H7 (cell line): ENCODE results near the gene CETN2. TPM values are rescaled to one million over a fixed set of nuclear protein-coding genes. Genes with fewer than 3 reads are reported as not detected.
A peak's percentile ranks its signal among the peaks of the same experiment; 100 is the strongest.

Experiments
- DNase-seq: peaks from one replicate; pipeline ENCODE4 v3.0.0; 2012
- H3K27me3 ChIP-seq: 2 replicates; pipeline ENCODE4 v1.6.0; 2011; ENCODE audit warnings: mild to moderate bottlenecking, low read length; ENCODE audit not compliant: control insufficient read depth, insufficient read depth
- H3K36me3 ChIP-seq: replicated peaks from 2 replicates; pipeline ENCODE4 v1.5.1; 2011; ENCODE audit warnings: low read length; ENCODE audit not compliant: control insufficient read depth, insufficient read depth
- H3K4me3 ChIP-seq: 2 replicates; pipeline ENCODE4 v1.5.1; 2011; ENCODE audit warnings: low read depth, mild to moderate bottlenecking, control low read depth, low read length, moderate library complexity; ENCODE audit not compliant: insufficient read depth
- total RNA-seq: library from RNA; depleted of rRNA; stranded (reverse); fragments of >200 nt; shearing (Covaris generic); gene quantifications from 2 replicates; pipeline ENCODE4 v1.2.3, GENCODE V29; 2014; rRNA removed

Gene CETN2
- 22.3 and 26.2 TPM in 2 replicates for total RNA-seq

DNA sequence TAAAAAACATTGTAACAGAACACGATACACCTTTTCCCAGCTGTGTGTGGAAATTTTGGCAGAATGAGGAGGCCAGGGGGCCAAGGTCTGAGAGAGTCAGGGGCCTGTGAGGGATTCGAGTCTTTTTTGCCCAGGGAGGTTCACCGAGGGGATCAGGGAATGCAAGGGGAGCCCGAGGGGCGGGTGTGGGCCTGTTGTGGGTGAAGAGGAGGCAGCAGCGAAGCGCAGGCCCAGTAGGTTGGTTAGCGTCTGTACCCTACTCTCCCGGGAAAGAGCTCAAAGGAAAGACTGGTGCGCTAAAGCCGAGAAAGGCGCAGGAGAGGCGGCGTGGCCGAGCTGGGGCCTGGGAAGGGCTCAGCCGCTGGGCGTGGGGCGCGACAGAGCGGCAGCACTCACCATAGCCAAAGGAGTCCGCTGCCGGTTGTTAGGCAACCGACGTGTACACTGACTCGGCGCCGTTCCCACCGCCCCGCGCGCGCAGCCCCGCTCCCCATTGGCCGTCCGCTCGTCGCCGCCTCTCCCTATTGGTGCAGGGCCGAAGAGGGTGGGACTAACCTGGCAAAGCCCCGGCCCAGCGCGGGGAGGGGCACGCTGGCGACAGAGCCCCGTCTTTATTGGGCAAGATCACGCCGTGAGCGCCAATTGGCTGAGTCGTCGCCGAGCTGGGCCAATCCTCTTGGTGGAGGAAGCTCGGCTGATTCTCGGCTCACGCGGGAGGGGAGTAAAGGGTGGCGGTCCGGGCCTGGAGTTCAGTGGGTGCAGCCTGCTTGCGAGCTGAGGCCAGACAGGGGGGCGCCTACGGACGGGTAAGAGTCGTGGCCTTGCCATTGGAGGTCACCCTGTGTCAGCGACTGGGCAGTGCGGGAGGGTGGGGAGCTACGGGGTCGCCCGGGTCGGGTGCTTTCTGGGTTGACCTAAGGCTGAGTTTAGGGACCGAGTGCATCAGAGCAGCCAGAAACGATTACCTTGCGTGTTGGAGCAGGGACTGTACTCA, at the start of gene CETN2, which contains the start of gene NSDHL:
Gene CETN2, minus strand, starts transcription at position 446 of the 994 bp plus-strand sequence. Its CDS starts 47 bp downstream, at position 399.
Gene NSDHL, plus strand, starts transcription at position 752 of the 994 bp plus-strand sequence. CDS start 15,262 bp downstream, outside the sequence.
- H3K36me3 ChIP-seq = no peaks in the 10 kb centered on the region
- peak; percentile 97 for DNase-seq
- peak within 1 kb of the TSS; percentile 77 for H3K4me3 ChIP-seq
- no peaks in the 10 kb centered on the region for H3K27me3 ChIP-seq

DNA sequence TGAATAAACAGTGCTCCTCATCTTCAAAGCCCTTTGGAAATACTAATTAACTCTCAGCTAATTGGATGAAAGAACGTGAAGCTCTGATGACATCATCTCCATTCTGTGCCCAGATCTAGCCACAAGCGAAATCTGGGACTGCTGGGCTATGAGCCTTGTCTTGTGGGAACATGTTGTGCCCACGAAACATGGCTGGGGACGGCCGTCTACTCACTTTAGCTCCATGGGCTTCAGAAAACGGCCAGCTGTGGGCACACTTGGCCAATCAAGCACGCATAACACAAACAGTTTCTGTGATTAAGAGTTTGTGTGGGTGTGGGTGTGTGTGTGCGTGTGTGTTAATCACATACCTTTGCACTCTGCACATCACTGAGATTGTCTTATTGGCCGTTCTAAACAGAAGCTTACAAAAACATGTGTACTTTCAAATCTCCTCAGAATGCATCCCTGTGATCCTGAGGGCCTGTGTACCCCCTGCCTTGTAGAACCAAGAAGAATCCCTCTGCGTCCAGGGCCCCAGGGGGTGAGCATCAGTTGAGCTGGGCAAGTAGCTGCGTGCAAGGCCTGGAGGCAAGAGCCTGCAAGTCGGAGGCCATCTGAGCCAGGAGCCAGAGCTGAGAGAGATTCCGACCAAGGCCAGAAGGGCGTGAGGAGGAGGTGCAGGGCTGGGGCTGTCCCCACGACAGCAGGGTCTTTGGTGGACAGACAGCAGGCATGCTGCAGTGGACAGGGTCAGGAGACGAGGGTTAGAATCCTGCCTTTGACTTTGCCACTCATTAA, 48.6 kb upstream of the CETN2 start:
- no peak for DNase-seq
- no peaks in the 10 kb centered on the region for H3K36me3 ChIP-seq

GRCh38 chrX:152876931-152877840, 46.6 kb upstream of the CETN2 start:
- Histone ChIP-seq H3K4me3 (no peak overlapping the region), H3K27me3 (no peaks in the 10 kb centered on the region), H3K36me3 (no peaks in the 10 kb centered on the region)
- DNase-seq = no peak

More for the DNA sequence above, 48.6 kb upstream of the CETN2 start:
- no peak overlapping the region for H3K4me3 ChIP-seq
- no peaks in the 10 kb centered on the region for H3K27me3 ChIP-seq

GRCh38 chrX:152873361-152873760, 42.8 kb upstream of the CETN2 start:
- Histone ChIP-seq H3K27me3 (no peaks in the 10 kb centered on the region), H3K36me3 (no peaks in the 10 kb centered on the region; the same call in none of the 2 replicates), H3K4me3 (no peak overlapping the region)
- no peak for DNase-seq

DNA sequence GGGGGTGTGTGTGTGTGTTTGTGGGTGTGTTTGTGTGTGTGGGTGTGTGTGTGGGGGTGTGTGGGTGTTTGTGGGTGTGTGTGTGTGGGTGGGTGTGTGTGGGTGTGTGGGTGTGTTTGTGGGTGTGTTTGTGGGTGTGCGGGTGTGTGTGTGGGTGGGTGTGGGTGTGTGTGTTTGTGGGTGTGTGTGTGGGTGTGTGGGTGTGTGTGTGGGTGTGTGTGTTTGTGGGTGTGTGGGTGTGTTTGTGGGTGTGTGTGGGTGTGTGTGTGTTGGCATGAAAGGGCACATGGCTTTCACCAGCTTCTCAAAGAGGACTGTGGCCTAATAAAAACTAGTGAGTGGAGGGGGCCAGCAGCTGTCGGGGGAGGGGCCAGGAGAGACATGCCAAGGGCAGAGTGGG, 42.0 kb upstream of the CETN2 start:
- H3K4me3 ChIP-seq = no peak overlapping the region
- no peak for DNase-seq

DNA sequence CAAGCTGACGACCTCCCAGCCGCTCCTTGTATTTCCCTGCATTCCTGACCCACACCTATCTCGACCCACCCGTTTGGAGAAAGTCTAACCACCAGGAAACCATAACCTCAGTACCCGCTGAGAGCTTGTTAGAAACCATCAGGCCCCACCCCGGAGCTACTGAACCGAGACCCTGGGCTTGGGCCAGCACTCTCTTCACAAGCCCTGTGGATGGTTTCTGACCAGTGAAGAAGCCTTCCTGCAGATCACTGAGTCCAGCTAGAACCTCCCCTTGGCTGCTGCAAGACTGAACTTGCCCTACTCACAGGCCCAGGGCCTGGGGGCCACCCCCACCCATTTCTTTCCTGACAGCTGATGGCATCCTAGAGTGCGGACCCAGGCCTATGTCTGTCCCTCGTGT, 40.7 kb upstream of the CETN2 start:
- H3K4me3 ChIP-seq = no peak overlapping the region
- no peaks in the 10 kb centered on the region for H3K27me3 ChIP-seq
- no peak for DNase-seq
- no peaks in the 10 kb centered on the region; the same call in none of the 2 replicates for H3K36me3 ChIP-seq

More for the DNA sequence above, 42.0 kb upstream of the CETN2 start:
- H3K27me3 ChIP-seq = no peaks in the 10 kb centered on the region
- no peaks in the 10 kb centered on the region; the same call in none of the 2 replicates for H3K36me3 ChIP-seq

- Histone ChIP-seq H3K27me3 (no peaks in the 10 kb centered on the region), H3K4me3 (no peak overlapping the region), H3K36me3 (peaks cover 3% of the 10 kb centered on the region)
- DNase-seq = peak; percentile 62
Measured at GRCh38 chrX:152869972-152870371, 39.4 kb upstream of the CETN2 start.

GRCh38 chrX:152866386-152866785, 35.8 kb upstream of the CETN2 start:
- Histone ChIP-seq H3K4me3 (no peak overlapping the region), H3K36me3 (peaks cover 4% of the 10 kb centered on the region), H3K27me3 (no peaks in the 10 kb centered on the region)
- DNase-seq = no peak

DNA sequence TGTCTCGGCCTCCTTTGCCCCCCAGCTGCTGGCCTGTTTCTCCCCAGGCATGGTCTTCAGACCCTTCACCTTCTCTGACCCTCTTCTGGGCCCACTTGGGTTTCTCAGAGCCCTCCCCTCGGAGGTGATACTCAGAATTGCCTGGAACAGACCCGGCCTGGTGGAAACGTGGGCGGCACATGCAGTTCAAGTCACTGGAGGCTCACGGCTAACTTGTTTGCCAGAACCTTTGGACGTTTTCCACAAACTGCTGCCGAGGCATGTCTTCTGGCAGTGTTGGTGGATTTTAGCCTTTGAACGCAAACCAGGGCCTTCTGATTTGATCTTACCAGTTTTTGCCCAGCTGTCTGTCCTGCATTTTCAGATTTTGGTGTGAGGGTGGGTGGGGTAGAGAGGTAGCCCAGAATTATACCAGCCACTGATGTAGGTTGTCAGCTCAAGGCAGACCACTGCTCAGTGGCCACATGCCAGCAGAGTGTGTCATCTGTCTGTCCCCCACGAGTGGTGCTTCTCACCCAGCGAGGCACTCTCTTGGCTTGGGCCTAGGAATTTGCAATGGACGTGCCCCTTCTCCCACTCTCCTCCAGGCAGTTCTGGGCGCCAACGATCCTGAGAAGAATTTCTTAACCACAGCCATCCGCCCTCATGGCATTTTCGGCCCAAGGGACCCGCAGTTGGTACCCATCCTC, 34.8 kb upstream of the CETN2 start:
- Histone ChIP-seq H3K27me3 (no peaks in the 10 kb centered on the region), H3K4me3 (no peak overlapping the region), H3K36me3 (peaks cover 4% of the 10 kb centered on the region)
- no peak for DNase-seq

- Histone ChIP-seq H3K36me3 (peaks cover 4% of the 10 kb centered on the region), H3K4me3 (no peak overlapping the region), H3K27me3 (no peaks in the 10 kb centered on the region)
- DNase-seq = no peak
Measured at GRCh38 chrX:152861826-152862225, 31.3 kb upstream of the CETN2 start.

DNA sequence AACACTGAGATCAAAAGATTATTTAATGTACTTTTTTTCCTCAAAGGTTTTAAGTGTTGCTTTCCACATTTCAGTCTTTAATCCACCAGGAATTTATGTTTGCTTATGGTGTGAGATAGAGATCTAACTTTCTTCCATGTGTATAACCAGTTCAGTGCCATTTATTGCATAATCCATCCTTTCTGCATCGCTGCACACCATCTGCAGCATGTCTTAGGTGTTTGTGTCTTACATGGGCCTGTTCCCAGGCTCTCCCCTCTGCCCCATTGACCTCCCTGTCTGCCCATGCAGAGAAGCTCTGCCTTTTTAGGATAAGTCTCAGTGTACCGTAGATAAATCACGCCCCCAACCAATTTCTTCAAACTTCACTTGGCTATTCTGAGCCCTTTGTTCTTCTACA, 30.6 kb upstream of the CETN2 start:
- Histone ChIP-seq H3K36me3 (peaks cover 4% of the 10 kb centered on the region), H3K27me3 (no peaks in the 10 kb centered on the region), H3K4me3 (no peak overlapping the region)
- no peak for DNase-seq

DNA sequence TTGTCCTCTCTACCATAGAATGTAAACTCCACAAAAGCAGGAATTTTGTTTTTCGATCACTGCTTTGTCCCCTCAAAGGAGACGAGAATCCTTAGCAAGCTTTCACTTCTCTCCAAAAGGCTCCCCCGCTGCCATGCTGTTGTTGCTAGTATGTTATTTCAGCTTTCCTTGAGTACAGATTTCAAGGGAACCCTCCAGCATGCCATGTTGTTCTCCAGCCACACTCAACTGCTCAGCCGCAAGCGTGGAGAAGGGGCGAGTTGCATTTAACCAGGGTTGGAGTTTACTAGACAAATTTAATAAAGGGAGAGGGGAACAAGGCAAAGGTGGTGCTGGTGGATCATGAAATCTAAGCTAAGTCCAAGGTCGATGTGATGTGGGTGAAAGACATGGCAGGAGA, 23.4 kb upstream of the CETN2 start:
- Histone ChIP-seq H3K4me3 (no peak overlapping the region), H3K27me3 (no peaks in the 10 kb centered on the region), H3K36me3 (peaks cover 4% of the 10 kb centered on the region; the same call in 1 of the 2 replicates)
- no peak for DNase-seq

DNA sequence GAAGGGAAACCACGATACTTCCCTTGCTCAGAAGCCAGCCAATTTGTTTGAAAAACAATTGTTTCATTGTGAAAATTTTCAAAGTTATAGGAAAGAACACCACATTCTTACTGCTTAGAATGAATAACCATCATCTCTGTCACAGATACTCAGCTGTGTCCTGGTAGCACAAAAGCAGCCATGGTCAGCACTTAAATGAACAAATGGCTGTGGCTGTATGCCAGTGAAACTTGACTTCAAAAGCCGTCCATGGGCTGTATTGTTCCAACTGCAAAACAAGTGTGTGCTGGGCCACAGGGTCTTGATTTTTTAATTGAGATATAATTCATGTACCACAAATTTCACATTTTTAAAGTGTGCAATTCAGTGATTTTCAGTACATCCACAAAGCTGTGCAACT, 19.9 kb upstream of the CETN2 start:
- peaks cover 4% of the 10 kb centered on the region; the same call in 1 of the 2 replicates for H3K36me3 ChIP-seq
- DNase-seq = no peak
- H3K4me3 ChIP-seq = no peak overlapping the region
- H3K27me3 ChIP-seq = no peaks in the 10 kb centered on the region
